GM19328 (cell line): Measurements from ENCODE around the gene CCDC57.

ENCODE experiments used
- ATAC-seq: cut with Tn5 transposase; IDR thresholded peaks from one replicate; pipeline ENCODE4 v1.9.1; 2021; ENCODE audit warnings: mild to moderate bottlenecking, moderate library complexity; ENCODE audit not compliant: unreplicated experiment

Gene CCDC57

DNA sequence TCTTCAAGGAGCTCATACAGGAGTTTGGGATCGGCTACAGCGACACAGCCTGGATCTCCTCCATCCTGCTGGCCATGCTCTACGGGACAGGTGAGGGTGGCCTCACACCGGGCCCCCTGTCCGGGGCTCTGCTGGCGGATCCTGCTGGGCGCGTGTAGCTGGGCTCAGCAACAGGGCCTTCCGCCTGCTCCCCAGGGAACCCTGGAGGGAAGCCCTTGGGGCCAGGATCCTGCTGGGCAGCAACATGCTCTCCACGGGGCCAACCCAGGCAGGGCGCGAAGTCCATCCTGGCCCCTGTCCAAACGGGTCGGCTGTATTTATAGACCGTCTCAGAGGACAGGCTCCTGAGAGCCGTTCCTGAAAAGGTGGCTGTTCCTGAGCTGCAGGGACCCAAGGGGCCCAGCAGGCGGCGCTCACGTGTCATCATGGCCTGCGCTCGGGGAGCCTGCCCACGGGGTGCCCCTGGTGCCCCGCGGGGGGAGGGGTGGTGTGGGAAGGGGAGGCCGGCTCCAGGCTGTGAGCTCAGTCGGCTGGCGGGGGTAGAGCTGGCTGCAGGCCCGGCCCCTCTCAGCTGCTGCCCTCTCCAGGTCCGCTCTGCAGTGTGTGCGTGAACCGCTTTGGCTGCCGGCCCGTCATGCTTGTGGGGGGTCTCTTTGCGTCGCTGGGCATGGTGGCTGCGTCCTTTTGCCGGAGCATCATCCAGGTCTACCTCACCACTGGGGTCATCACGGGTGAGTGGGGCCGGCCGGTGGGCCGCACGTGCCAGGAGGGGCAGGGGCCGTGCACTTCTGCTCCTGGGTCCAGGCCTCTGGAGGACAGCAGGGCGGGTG is 23.7 kb upstream of the CCDC57 start:
- no peak for ATAC-seq

DNA sequence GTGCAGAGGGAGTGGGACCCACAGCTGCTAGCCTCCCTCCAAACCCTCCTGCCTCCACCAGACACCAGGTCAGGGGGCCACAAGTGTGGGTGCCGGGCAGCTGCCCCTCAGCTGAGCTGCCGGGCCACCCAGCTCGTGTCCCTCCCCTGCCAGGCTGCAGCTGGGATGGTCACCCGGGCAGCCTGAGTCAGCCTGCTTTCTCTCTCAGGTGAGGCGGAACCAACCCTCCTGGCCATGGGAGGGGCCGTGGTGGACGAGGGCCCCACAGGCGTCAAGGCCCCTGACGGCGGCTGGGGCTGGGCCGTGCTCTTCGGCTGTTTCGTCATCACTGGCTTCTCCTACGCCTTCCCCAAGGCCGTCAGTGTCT is 23.1 kb upstream of the CCDC57 start:
- ATAC-seq: no peak

DNA sequence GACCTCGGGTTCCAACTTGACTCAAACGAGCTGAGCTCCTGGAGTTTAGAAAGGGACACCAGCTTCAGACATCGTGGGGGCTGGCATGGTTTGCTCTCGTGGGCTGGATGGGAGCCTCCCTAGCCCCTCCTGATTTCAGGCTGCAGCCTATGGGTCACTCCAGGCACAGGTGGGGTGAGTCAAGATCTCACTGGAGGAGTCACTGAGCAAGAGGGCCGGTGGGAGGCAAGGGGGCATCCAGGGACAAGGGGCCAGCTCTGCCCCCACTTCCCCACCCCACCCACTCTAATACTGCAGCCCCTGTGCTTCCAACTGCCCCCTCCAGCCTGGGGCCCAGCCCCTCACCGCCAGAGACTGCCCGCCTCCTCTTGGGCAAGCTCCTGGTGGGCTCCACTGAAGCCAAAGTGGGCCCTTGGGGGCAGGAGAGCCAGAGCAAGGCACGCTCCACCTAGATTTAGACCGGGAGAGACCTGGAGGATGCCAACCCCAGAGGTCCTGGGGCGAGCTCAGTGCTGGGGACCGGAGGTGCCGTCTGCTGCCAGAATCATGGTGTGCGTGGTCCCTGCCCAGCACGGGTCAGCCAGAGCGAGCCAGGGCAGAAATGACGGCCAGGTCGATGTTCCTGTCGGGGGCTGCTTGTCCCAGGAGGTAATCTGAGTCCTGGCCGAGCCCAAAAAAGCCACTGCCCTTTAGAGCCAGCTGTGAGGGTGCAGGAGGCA is 22.6 kb upstream of the CCDC57 start:
- ATAC-seq: no peak

DNA sequence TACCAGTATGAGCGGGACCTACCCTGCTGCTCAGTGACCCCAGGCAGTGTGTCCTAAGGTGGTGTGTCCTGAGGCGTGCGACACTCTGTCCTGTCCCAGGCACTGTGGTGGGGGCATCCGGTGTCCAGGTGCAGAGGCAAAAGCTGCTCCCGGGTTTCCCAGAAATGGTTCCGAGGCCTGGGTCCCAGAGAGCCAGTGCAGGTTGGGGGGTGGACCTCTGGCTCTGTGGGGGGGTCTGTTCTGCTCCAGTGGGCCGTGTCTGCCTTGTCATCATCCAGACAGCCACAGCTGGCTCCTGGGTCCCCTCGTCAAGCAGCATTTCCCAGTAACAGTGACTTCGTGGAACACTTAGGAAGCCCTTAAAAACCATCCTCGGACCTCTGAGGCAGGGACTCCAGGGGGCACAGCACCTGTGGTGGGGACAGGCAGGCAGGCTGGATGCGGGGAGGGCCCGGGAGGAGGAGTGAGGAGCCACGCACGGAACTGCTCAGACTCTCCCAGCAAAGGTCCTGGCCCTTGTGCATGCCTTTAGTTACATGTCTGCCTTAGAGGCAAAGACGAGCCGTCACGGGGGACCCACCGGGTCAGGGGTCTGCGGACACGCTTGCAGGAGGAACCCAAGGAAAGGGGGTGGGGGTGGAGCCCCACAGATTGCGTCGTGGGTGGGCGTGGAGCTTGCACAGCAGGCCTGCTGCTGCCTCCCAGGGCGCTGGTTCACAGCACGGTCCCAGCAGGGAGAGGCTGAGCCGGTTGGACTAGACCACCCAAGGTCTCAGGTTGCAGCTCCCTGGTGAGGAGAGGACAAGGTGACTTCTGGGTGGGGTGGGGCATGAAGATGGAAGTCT is 21.8 kb upstream of the CCDC57 start:
- ATAC-seq: no peak

DNA sequence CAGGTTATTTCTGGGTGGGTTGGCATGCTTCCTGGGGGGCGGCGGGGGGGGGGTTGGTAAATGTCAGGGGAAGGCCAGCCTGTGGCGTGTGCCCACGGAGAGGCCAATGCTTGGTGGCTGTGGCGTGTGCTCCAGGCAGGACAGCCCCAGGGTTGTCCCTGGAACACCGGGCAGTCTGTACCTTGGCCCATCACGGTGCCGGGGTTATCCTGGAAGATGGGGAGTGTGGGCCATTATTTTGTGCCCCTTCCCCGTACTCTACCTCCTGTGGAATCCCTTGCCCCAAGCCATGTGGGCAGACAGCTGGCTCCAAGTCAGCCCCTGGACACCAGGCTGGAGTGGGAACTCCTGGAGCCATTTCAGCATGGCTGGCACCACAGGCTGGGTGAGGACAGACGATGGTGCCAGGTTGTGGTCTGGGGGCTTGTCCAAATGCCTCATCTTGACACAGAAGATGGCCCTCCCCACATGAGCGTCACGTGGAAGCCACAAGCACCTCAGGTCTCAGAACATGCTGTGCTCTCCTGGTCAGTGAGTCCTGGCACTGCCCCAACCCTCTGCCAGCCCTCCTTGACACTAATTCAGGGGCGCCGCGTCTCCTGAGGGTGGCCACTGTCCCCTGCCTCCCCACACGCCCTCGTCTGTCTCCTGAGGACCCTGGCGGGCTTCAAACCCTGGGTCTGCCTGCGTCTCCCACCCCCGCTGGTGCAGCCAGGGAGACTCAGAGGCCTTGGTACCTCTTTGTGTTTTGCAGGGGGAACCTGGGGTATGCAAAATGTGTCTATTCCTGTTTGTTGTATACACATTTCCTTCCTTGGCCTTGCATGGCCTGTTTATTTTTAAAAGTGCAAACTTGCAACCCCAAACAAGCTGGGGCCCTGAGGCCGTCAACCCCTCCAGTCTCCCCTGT is 20.5 kb upstream of the CCDC57 start:
- ATAC-seq: no peak

DNA sequence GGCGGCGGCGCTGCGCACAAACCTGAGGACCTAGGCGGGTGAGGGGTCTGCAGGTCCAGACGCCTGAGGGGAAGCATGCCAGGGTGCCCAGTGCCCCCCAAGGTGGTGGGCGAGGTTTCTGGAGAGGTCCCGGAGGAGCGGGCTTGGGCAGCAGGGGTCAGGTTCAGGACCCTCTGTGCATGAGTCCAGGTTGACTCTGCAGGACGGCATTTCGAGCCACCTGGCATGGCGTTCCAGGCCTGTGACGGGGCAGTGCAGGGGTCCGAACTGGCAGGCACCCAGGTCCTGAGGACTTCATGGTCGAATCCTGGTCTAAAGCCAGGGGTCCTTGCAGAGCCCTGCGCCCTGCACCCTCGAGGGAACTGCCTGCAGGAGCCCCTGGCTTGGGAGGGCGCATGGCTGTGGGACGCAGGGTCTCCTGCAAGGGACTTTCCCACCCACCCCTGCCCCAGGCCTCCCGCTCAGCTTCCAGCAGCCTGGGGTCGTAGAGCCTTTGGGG is 19.7 kb upstream of the CCDC57 start:
- no peak for ATAC-seq

DNA sequence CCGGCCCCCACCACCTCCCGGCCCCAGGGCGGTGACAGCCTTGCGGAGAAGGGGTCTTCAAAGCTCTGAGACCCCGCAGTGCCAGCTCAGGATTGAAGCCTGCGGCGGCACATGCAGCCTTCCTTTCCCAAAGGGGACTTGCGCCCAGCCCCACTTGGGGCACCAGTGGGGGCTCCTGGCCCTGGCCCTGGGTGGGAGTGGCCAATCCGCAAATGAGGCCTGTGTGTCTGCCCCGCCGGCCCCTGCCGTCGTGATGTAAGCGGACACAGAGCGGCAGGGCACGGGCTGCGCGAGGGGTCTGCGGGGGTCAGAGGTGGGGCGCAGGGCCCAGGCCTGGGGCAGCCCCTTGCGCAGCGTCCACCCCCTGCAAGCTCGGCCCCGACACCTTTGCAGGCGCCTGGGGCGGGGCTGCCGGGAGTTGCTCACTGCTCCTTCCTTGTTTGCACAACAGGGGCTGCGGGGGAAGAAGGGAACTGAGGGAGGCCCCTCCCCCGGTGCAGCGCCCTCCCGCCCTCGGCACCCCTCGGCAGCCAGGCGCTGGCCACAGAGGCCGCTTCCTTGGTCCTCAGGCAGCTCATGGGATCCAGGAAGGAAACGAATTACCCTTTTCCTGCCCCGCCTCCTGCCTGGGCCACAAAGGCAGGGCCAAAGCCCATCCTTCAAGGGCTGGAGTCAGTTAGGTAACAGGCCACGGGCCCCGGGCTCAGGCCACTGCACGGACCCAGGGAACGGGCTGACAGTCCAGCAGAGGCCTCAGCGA is 19.1 kb upstream of the CCDC57 start:
- no peak for ATAC-seq

DNA sequence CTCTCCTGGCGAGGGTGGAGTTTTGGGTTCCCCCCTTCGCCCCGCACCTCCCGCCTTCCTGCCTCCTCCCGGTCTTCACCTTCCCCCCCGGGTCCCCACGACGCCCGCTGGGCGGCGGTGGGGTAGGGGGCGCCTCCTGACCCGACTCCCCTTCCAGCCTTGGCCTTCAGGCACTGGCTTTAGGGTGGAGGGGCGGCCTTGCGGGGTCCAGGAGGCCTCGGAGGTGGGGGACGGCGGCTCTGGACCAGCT is 18.6 kb upstream of the CCDC57 start:
- no peak for ATAC-seq

DNA sequence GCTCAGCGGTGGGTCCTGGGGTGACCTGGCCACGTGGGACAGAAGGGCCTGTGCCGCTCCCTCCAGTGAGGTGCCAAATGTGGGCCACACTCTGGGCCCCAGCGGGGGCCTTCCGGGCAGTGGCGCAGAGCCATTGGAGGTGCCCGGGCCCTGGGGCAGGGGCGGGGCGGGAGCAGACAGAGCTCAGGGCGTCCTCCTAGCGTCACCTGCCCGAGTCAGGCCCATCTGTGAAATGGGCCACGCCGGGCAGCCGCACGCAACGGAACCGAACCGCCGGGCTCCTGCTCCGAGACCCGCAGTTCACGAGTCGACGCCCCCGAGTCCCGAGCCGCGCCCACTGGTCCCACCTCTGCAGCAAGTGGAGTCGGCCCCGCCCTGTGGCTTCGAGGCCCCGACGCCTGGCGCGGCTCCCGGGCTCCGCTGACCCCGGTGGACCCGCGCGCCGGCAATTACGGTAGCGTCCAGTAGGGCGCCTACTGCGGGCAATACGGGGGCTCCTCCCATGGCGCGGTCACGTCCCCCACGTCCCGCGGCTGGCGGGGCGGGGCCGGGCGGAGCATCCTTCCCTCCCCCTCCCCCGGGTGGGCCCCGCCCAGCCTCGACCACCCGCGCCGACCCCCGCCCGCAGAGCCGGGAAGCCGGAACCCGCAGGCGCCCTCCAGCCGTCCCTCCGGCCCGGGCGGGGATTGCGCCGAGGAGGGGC is 18.1 kb upstream of the CCDC57 start:
- ATAC-seq: no peak

DNA sequence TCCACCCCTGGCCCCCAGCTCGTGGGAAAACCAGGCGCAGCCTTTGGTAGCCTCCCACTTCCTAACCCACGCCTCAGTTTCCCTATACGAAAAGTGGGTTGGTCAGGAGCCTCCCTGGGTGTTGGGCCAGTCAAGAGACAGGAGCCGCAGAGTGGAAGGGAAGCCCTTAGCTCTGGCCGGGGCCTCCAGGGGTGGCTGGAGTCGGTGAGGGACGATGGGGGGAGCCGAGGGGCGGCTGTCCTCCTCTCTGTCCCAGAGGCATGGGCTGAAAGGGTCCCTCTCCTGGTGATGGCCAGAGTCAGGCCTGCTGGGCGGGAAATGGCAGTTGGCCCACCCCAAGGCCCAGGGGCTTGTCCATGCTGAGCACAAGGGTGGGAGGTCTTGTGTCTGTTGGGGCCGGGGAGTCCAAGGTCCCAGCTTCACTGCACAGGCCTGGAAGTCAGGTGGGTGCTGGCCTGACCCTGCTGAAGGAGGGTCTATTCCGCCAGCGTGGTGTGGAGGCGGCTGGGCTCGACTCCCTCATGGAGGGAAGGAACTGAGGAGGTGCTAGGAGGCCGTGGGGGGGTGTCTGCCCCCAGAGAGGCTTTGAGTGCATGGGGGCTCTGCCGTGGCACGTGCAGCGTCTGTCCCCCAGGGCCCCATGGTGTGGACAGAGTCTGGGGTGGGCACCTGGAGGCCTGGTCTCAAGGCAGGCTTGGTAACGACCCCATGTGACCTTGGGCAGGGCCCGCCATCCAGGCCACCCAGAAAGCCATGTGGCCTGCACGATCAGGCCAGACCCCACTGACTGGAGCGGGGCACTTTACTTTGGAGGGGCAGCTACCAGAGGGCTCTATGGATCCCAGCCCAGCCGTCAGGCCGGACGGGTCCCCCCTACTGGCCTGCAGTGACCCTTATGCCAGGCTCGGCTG is 17.3 kb upstream of the CCDC57 start:
- no peak for ATAC-seq

DNA sequence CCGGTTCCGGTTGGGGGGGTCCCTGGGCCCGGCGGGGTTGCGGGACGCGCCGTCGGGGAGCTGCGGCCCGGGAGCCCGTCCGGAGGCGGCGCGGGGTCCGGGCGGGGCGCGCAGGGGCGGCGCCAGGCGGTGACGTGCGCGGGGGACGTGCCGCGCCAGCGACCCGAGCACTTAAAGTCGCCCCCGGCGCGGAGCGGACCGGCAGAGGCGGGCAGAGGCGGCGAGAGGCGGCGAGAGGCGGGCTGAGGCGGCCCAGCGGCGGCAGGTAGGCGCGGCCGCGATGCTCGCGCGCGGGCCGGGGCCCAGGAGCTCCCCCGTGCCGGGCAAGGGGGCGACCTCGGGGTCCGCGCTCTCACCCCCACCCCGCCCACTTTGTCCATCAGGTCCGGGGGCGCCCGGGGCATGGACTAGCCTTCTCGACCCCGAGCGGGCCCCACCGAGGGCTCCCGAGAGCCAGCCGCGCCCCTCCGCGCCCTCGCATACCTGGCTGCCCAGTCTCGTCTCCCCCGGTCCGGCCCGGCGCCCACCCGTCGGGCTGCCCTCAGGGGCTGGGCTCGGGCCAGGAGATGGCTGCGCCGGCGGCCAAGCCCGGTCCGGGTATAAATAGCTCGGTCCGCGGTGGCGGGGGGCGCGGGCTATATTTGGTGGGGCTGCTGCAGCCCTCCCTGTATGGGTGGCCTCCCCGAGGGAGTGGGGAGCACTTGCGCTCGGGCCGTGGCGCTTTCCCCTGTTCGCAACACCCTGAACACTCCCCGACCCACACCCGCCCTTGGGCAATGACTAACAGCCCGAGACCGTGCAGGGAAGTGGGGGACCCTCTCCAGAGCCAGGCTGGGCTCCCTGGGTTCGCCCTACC is 16.4 kb upstream of the CCDC57 start, which contains the start of gene SLC16A3:
Gene SLC16A3 (plus strand): TSS at position 201 of the 856 bp plus-strand sequence. CDS start 6,967 bp downstream, outside the sequence.
- no peak for ATAC-seq

DNA sequence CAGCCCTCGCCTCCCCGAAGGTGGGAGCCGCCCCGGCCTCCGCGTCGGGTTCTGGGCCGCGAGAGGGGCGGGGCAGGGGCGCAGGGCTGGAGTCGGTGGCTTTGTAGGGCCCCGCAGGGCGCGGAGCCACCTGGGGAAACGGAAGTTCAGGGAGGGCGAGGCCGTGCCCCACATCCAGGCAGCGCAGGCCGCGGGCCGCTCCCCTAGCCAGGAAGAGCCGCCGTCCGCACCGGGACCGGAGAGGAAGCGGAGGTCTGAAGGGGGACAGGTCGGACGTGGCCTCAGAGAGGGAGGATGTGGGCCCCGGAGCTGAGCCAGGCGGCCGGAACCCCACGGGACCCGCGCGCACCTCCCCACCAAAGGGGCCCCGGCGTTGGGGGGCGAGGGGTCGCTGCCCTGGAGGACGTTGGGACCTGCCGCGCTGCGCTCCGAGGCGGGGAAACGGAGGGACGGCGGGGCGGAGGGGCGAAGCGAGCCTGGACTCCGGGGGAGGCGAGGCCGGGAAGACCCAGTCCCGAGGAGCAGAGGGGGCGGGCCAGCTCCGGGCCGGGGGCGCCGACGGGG is 15.7 kb upstream of the CCDC57 start:
- ATAC-seq: no peak

DNA sequence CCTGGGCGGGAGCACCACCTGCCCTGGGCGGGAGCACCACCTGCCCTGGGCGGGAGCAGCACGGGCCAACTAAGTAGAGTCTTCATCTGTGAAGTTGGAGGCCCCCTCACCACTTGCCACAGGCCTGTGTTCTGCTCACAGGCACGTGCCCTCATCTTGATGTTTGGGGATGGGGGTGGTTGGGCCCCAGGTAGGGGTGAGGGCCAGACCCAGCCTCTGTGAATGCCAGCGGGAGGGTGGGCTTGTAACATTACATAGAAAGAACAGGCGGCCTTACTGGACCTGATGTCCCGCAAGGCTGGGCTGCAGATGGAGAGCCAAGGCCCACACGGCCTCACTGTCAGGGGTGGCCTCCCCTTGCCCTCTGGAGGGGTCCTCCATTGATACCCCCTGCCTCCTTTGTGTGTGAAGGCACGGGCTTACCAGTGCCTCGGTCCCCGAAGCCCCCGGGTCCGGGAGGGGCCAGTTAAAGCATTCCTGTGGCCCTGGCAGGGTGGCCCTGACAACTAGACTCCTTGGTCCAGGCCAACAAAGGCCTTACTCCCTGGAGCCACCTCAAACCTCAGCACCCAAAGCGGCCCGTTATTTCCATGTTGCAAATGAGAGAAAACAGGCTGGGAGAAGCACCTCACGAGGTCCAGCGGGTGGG is 15.1 kb upstream of the CCDC57 start:
- ATAC-seq: no peak

DNA sequence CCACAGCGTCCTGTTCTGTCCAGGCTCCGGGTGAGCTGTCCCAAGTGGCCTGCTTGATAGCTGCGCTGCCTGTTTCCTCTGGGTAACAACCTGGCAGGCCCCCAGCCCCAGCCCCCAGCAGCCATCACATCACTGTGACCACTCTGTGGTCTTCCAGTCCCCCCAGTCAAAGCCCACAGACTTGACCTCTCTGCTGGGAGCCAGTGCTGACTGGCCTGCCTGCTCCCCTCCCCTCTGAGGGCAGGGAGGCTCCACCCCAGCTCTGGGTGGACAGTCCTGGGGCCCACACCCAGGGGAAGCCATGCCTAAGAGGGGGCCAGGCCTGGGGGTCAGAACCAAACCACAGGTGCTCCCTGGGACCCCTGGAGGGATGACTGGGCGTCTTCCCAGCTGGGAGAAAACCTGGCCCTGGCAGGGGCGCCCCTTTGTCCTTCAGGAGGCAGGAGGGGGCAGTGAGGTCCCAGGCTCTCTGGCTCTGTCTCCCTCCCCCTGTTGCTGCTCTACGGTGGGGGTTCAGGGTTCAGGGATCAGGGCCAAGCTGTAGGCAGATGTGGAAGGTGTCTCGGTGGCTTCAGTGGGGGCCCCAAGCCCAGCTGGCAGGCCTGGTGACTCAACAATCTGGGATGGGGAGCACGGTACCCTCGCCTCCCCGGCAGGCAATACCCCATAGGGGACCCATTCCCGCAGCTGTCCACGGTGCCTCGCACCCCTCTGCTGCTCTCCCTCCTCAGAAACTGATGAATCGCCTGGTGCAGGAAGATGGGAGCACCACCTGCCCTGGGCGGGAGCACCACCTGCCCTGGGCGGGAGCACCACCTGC is 14.4 kb upstream of the CCDC57 start:
- ATAC-seq: no peak

DNA sequence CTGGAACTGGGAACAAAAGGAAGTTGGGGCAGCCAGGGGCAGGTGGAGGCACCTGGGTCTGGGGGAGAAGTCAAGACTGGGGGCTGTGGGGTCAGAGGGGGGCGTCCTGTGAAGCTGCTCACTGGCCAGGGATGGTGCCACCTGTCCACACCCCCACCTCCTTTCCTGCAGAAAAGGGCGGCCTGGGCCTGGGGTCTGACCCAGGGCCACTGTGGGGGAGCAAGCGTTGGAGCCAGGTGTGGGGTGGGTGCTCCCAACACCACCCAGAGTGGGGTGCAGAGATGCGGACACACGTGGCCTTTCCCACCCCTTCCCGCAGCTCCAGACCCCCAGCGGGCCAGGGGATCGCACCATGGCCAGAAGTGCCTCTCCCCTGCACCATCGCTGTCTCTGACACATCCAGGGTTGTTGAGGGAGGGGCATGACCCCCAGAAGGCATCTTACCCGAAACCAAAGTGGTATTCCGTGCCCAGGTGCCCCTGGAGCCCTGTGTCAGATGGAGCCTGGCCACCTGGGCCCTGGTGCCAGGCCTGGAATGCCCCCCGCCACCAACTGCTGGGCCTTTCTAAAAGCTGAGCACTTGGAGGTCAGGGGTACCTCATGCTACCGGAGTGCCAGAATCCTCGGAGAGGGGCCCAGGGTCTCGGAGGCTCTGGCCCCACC is 13.6 kb upstream of the CCDC57 start:
- ATAC-seq: no peak
